Subcutaneous abdominal adipose tissue (tissue), 5 donors: ENCODE data around the gene RAB44.

Source experiments
- H3K27ac ChIP-seq: one replicate; pipeline ENCODE4 v1.7.0; 2013; ENCODE audit warnings: low read depth, mild to moderate bottlenecking, inconsistent platforms, low read length, moderate library complexity
- H3K27me3 ChIP-seq, 5 donors: one replicate each; pipeline ENCODE4 v1.7.0; 2013; ENCODE audit warnings: low read length in 5 of 5, inconsistent platforms in 1 of 5; ENCODE audit not compliant: control insufficient read depth in 5 of 5, insufficient read depth in 4 of 5
- H3K36me3 ChIP-seq, 5 donors: one replicate each; pipeline ENCODE4 v1.7.0; 2013; ENCODE audit warnings: low read length in 5 of 5; ENCODE audit not compliant: control insufficient read depth in 5 of 5, insufficient read depth in 5 of 5
- H3K4me1 ChIP-seq, 5 donors: one replicate each; pipeline ENCODE4 v1.7.0; 2013; ENCODE audit warnings: low read length in 5 of 5, mild to moderate bottlenecking in 3 of 5, moderate library complexity in 1 of 5; ENCODE audit not compliant: control insufficient read depth in 5 of 5, insufficient read depth in 5 of 5
- H3K4me3 ChIP-seq, 5 donors: one replicate each; pipeline ENCODE4 v1.7.0; 2013; ENCODE audit warnings: low read length in 5 of 5, low read depth in 1 of 5
- H3K9ac ChIP-seq, 5 donors: one replicate each; pipeline ENCODE4 v1.7.0; 2013; ENCODE audit warnings: low read length in 5 of 5, mild to moderate bottlenecking in 4 of 5, moderate library complexity in 3 of 5
- H3K9me3 ChIP-seq, 5 donors: one replicate each; pipeline ENCODE4 v1.7.0; 2013; ENCODE audit warnings: low read length in 5 of 5; ENCODE audit not compliant: control insufficient read depth in 5 of 5
- donor health status: healthy.
- donor health status: healthy.
- donor health status: healthy.
- donor health status: healthy.
- donor health status: healthy.

The RAB44 gene

DNA sequence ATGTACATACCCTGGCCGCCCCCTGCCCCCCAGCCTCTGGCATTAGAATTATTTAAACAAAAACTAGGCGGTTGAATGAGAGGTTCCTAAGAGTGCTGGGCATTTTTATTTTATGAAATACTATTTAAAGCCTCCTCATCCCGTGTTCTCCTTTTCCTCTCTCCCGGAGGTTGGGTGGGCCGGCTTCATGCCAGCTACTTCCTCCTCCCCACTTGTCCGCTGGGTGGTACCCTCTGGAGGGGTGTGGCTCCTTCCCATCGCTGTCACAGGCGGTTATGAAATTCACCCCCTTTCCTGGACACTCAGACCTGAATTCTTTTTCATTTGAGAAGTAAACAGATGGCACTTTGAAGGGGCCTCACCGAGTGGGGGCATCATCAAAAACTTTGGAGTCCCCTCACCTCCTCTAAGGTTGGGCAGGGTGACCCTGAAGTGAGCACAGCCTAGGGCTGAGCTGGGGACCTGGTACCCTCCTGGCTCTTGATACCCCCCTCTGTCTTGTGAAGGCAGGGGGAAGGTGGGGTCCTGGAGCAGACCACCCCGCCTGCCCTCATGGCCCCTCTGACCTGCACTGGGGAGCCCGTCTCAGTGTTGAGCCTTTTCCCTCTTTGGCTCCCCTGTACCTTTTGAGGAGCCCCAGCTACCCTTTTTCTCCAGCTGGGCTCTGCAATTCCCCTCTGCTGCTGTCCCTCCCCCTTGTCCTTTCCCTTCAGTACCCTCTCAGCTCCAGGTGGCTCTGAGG is 11.5 kb upstream of the RAB44 start:
- Histone ChIP-seq H3K27me3 (no peaks in the 10 kb centered on the region), H3K27ac (no peak overlapping the region), H3K4me1 (peaks cover 6 to 40% (median 21%) of the 10 kb centered on the region in 5 donors), H3K4me3 (no peak overlapping the region), H3K36me3 (peaks cover 0 to 55% (median 49%) of the 10 kb centered on the region in 5 donors), H3K9me3 (no peaks in the 10 kb centered on the region), H3K9ac (no peak overlapping the region)

- no peaks in the 10 kb centered on the region for H3K27me3 ChIP-seq
- no peaks in the 10 kb centered on the region for H3K9me3 ChIP-seq
- peaks cover 6 to 37% (median 20%) of the 10 kb centered on the region in 5 donors for H3K4me1 ChIP-seq
- H3K4me3 ChIP-seq, result no peak overlapping the region
- H3K36me3 ChIP-seq, result peaks cover 0 to 54% (median 49%) of the 10 kb centered on the region in 5 donors
- H3K27ac ChIP-seq, result no peak overlapping the region
- H3K9ac ChIP-seq, result no peak overlapping the region
Observed at GRCh38 chr6:36686668-36687513, 10.7 kb upstream of the RAB44 start.

GRCh38 chr6:36688063-36688738 is 9.4 kb upstream of the RAB44 start:
- no peaks in the 10 kb centered on the region for H3K27me3 ChIP-seq
- no peak overlapping the region for H3K9ac ChIP-seq
- no peak overlapping the region for H3K4me3 ChIP-seq
- peaks cover 2 to 27% (median 7%) of the 10 kb centered on the region in 5 donors for H3K4me1 ChIP-seq
- no peaks in the 10 kb centered on the region for H3K9me3 ChIP-seq
- no peak overlapping the region for H3K27ac ChIP-seq
- peaks cover 0 to 40% (median 40%) of the 10 kb centered on the region in 5 donors for H3K36me3 ChIP-seq

DNA sequence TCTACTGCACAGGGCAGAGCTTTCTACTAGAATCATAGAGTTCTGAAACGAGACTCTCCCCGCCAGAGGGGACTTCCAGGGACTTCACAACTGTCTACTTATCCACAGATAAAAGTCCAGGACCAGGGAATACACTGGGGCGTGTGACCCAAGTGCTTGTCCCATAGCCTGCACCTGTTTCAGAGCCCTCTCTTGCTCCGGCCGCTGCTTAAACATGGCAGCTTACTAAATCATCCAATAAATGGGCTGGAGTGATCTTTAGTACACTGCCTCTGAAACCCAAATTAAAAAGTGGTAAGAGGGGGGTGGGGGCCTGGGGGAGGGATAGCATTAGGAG is 8.9 kb upstream of the RAB44 start:
- no peaks in the 10 kb centered on the region for H3K9me3 ChIP-seq
- no peak overlapping the region for H3K4me3 ChIP-seq
- peaks cover 0 to 35% (median 35%) of the 10 kb centered on the region in 5 donors for H3K36me3 ChIP-seq
- H3K27ac ChIP-seq, result no peak overlapping the region
- no peaks in the 10 kb centered on the region for H3K27me3 ChIP-seq
- no peak overlapping the region for H3K9ac ChIP-seq
- H3K4me1 ChIP-seq, result peaks cover 2 to 25% (median 6%) of the 10 kb centered on the region in 5 donors

GRCh38 chr6:36691011-36691410 is 6.6 kb upstream of the RAB44 start:
- Histone ChIP-seq H3K4me1 (peaks cover 0 to 5% (median 0%) of the 10 kb centered on the region in 5 donors), H3K27me3 (no peaks in the 10 kb centered on the region), H3K27ac (no peak overlapping the region), H3K9me3 (no peaks in the 10 kb centered on the region), H3K9ac (no peak overlapping the region), H3K36me3 (peaks cover 0 to 12% (median 12%) of the 10 kb centered on the region in 5 donors), H3K4me3 (no peak overlapping the region)

GRCh38 chr6:36691612-36692011 is 6.0 kb upstream of the RAB44 start:
- Histone ChIP-seq H3K36me3 (peaks cover 0 to 6% (median 6%) of the 10 kb centered on the region in 5 donors), H3K4me1 (peaks cover 0 to 5% (median 0%) of the 10 kb centered on the region in 5 donors), H3K4me3 (no peak overlapping the region), H3K9ac (no peak overlapping the region), H3K27ac (no peak overlapping the region), H3K27me3 (no peaks in the 10 kb centered on the region), H3K9me3 (no peaks in the 10 kb centered on the region)

DNA sequence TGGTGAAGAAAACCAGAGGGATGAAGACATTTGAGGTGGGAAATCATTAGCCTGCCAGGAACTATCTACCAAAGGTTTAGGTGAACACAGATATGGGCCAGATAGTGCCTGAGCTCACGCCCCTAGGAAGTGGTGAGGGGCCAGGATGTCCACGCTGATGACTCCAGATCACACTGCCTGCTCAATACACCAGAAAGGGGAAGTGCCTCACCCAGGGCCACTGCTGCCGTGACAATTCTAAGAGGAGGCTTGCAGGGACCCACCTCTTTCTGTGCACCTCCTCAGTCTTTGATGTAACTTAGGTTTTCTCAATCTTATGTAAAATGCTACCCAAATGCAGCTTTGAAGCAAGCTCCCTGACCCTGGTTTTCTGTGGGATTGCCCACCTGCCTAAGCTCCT is 5.4 kb upstream of the RAB44 start:
- peaks cover 0 to under 1% (median 0%) of the 10 kb centered on the region in 5 donors for H3K36me3 ChIP-seq
- H3K4me3 ChIP-seq, result no peak overlapping the region
- H3K27ac ChIP-seq, result no peak overlapping the region
- no peak overlapping the region for H3K9ac ChIP-seq
- no peaks in the 10 kb centered on the region for H3K9me3 ChIP-seq
- H3K4me1 ChIP-seq, result peaks cover 0 to 5% (median 0%) of the 10 kb centered on the region in 5 donors
- no peaks in the 10 kb centered on the region for H3K27me3 ChIP-seq

- no peak overlapping the region for H3K27ac ChIP-seq
Observed at GRCh38 chr6:36692861-36693702, 4.5 kb upstream of the RAB44 start.

GRCh38 chr6:36694616-36695015 is 3.0 kb upstream of the RAB44 start:
- no peak overlapping the region for H3K4me3 ChIP-seq
- H3K4me1 ChIP-seq, result peaks cover 0 to 5% (median 0%) of the 10 kb centered on the region in 5 donors
- H3K27ac ChIP-seq, result no peak overlapping the region
- no peaks in the 10 kb centered on the region for H3K36me3 ChIP-seq
- no peak overlapping the region for H3K9ac ChIP-seq
- no peaks in the 10 kb centered on the region for H3K27me3 ChIP-seq
- H3K9me3 ChIP-seq, result no peaks in the 10 kb centered on the region

More at GRCh38 chr6:36692861-36693702, 4.5 kb upstream of the RAB44 start:
- no peaks in the 10 kb centered on the region for H3K9me3 ChIP-seq
- H3K9ac ChIP-seq, result no peak overlapping the region
- H3K4me1 ChIP-seq, result peaks cover 0 to 5% (median 0%) of the 10 kb centered on the region in 5 donors
- H3K27me3 ChIP-seq, result no peaks in the 10 kb centered on the region
- H3K4me3 ChIP-seq, result no peak overlapping the region
- no peaks in the 10 kb centered on the region for H3K36me3 ChIP-seq
